Activated CD4-positive, alpha-beta T cell treated with anti-CD3 and anti-CD28 coated beads, Interleukin-2, amount 50 U/mL, for 4 hours (primary cell): ENCODE measurements around the gene TIMELESS.
A peak's percentile ranks its signal among the peaks of the same experiment; 100 is the strongest.
"Not testable (repeated sequence)": the region's sequence is repeated elsewhere in the genome, so short reads cannot be mapped to it uniquely, and the experiment has no call there.

Source experiments
- DNase-seq, 2 experiments: peaks; one replicate each; pipeline ENCODE4 v3.0.0-alpha.2; 2020

Gene TIMELESS, protein sequence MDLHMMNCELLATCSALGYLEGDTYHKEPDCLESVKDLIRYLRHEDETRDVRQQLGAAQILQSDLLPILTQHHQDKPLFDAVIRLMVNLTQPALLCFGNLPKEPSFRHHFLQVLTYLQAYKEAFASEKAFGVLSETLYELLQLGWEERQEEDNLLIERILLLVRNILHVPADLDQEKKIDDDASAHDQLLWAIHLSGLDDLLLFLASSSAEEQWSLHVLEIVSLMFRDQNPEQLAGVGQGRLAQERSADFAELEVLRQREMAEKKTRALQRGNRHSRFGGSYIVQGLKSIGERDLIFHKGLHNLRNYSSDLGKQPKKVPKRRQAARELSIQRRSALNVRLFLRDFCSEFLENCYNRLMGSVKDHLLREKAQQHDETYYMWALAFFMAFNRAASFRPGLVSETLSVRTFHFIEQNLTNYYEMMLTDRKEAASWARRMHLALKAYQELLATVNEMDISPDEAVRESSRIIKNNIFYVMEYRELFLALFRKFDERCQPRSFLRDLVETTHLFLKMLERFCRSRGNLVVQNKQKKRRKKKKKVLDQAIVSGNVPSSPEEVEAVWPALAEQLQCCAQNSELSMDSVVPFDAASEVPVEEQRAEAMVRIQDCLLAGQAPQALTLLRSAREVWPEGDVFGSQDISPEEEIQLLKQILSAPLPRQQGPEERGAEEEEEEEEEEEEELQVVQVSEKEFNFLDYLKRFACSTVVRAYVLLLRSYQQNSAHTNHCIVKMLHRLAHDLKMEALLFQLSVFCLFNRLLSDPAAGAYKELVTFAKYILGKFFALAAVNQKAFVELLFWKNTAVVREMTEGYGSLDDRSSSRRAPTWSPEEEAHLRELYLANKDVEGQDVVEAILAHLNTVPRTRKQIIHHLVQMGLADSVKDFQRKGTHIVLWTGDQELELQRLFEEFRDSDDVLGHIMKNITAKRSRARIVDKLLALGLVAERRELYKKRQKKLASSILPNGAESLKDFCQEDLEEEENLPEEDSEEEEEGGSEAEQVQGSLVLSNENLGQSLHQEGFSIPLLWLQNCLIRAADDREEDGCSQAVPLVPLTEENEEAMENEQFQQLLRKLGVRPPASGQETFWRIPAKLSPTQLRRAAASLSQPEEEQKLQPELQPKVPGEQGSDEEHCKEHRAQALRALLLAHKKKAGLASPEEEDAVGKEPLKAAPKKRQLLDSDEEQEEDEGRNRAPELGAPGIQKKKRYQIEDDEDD

DNA sequence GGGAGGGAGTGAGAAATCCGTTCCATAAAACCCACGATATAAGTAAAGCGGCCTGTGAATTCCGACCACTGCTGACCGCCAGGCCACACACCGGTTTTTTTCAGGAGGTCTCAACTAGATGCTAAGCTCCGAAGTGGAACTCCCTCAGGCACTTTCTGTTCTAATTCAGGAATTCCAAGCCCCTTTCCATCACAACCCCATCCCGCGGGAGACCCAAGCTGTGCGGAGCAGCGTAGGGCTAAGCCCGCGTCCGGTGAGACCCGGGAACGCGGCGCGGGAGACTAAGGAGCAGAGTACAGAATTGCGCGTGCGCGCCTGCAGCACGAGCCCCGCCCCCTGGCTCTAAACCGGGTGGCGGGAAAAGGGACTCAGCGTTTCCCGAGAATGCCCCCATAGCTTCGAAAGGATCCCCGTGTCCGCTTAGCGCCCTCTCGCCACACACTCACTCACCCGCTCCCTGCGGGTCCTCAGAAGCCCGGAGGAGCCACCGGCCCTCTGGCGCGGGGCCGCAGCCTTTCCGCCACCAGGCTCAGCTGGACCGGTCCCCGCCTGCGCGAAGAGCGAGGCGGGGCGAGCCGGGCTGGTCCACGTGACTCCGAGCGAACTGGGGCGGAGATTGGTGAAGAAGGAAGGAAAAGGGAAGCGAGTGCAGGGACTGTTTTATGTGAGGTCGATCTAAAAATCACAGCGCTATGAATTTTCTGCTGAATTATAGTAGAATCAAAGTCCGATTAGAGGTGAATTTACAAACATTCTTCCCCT is at the start of gene TIMELESS:
Gene TIMELESS (minus strand): TSS at position 567 of the 762 bp plus-strand sequence. CDS start 15,256 bp downstream, outside the sequence.
- peak; percentile 77 for DNase-seq

DNA sequence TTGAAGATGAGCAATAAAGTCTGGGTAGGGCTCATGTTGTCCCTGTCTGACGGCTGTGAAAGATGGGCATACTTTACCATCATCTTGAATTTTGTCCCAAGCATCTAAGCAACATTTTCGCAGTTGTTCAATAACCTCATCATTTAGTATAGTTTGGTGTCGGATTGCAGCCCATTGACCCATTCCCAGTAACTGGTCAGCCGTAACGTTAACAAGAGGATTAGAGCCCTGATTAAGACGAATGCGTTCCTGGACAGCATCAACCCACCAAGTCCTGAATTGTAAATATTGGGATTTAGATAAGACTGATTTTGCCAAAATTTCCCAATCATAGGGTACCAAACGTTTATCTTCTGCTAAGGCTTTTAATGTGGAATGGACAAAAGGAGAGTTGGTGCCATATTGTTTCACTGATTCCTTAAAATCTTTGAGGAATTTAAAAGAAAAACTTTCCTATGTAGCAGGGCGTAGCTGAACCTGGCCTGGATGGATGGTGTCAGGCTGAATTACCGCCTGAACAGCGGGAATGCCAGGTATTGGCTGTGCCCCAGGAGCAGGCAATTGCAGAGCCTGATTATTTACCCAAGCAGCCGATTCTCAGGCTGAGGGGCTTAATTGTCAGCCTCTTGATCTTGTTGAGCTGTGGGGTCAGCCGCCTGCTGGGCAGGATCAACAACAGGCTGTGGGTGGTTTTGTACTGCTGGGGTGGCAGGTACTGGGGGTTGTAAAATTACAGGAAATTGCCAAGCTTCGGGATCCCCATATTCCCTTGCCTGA is 49.1 kb upstream of the TIMELESS start:
- not testable (repeated sequence) for DNase-seq

DNA sequence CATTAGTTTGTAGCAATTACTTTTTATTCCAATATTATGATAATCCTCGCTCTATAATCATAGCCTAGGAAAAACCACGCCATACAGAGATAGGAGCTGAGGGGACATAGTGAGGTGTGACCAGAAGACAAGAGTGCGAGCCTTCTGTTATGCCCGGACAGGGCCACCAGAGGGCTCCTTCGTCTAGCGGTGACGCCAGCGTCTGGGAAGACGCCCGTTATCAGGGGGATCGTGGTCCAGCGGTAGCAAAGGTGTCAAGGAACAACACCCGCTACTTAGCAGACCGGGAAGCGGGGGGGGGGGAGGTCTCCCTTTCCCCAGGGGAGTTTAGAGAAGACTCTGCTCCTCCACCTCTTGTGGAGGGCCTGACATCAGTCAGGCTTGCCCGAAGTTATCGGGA is 47.5 kb upstream of the TIMELESS start:
- peak; percentile 43 for DNase-seq

DNA sequence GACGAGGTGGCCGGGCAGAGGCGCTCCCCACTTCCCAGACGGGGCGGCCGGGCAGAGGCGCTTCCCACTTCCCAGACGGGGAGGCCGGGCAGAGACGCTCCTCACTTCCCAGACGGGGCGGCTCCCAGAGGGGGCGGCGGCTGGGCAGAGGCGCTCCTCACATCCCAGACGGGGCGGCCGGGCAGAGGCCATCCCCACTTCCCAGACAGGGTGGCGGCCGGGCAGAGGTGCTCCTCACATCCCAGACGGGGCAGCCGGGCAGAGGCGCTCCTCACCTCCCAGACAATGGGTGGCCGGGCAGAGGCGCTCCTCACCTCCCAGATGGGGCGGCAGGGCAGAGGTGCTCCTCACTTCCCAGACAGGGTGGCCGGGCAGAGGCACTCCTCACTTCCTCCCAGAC is 45.3 kb upstream of the TIMELESS start:
- not testable (repeated sequence) for DNase-seq

DNA sequence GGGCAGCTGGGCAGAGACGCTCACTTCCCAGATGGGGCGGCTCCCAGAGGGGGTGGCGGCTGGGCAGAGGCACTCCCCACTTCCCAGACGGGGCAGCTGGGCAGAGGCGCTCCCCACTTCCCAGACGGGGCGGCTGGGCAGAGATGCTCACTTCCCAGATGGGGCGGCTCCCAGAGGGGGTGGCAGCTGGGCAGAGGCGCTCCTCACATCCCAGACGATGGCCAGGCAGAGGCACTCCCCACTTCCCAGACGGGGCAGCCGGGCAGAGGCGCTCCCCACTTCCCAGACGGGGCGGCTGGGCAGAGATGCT is 44.8 kb upstream of the TIMELESS start:
- DNase-seq = not testable (repeated sequence)

DNA sequence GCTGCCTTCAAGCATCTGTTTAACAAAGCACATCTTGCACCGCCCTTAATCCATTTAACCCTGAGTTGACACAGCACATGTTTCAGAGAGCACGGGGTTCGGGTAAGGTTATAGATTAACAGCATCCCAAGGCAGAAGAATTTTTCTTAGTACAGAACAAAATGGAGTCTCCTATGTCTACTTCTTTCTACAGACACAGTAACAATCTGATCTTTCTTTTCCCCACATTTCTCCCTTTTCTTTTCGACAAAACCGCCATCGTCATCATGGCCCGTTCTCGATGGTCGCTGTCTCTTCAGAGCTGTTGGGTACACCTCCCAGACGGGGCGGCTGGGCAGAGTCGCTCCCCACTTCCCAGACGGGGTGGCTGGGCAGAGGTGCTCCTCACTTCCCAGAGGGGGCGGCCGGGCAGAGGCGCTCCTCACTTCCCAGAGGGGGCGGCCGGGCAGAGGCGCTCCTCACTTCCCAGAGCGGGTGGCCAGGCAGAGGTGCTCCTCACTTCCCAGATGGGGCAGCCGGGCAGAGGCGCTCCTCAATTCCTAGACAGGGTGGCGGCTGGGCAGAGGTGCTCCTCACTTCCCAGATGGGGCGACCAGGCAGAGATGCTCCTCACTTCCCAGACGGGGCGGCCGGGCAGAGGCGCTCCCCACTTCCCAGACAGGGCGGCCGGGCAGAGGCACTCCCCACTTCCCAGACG is 44.3 kb upstream of the TIMELESS start:
- not testable (repeated sequence) for DNase-seq

DNA sequence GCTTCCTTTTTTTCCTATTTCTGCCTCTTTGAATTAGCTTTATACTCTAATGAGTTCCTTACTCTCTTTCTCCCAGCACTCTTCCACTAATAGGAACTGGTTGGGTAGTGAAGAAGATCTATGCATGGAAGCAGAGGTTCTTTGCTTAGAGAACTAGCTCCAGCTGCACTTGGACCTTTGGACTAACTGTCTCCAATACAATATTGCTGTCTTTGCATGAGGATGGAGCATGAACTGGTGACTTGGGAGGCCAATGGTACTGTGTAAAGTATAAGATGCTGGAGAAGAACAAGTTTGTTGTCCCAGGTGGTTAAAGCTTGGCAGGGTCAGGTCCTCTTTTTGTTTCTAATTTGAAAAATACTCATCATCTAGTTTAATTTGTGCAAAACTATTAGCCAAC is 41.1 kb upstream of the TIMELESS start:
- DNase-seq = no peak

DNA sequence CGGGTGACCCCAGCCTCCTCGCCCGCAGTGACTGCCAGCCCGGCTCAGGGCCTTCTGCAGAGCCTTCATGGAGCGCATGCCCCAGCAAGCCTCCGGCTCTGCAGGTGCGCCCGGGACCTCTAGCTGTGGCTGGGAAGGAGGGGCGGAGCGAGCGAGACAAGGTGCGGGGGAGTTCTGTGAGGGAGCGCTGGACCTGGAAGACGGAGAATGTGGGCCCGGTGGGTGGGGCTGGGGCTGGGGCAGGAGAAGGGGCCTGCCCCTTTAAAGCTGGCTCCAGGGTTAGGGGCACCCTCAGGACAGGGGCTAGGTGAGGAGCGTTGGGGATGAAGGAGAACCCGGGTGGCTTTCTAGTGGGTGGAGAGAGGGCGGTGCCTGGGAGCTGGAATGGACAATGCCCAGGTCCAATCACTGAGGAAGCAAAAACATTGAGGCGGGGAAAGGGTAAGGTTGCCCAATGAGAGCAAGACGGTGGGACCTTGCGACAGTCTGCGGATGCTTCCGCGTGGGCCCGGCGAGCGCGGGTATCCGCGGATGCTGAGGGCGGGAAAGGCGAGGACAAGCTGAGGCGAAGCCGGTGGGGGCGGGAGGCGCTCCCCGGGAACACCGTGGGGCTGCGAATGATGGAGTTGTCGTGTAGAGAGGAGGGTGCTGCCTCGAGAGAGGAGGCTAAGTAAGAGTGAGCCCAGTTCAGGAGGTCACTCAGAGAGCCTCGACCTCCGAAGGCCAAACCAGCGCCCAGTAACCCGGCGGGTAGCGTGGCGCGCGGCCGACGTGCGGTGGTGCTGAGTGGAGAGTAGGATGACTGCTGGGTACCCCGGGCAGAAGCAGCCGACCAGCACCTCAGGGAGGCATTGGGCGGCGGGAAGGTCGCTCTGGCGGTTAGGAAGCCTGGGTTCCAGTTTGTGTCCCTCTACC is 39.1 kb upstream of the TIMELESS start, which contains the start of gene GLS2:
Gene GLS2 (minus strand): TSS at position 121 of the 915 bp plus-strand sequence. CDS start 43 bp downstream, at position 78.
- DNase-seq = peak; percentile 68 to 69

DNA sequence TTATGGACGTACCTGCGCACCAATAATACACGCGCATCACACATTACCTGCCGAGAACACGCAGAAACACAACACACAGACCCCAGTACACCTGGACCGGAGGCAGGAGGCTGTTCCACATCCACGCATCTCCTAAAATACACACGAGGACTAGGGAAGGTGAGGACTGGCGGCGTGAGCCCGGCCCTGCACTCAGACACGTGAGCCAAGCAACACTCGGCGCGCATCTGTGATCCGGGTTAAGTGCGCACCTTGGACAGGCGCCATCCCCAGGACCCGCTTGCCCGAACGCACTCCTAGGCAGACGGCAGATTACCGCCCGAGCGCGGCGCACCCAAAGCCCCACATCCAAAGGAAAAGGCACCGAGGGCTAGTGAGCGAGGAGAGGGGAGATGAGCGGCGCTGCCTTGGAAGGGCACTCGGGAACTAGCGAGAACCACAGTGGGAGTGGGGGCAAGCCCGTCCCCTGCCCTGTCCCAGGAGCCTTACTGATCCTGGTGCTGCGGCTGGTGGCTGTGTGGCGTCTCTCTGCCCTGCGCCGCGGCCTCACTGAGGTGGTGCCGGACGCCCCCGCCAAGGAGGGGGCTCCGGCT is 38.3 kb upstream of the TIMELESS start:
- no peak for DNase-seq

DNA sequence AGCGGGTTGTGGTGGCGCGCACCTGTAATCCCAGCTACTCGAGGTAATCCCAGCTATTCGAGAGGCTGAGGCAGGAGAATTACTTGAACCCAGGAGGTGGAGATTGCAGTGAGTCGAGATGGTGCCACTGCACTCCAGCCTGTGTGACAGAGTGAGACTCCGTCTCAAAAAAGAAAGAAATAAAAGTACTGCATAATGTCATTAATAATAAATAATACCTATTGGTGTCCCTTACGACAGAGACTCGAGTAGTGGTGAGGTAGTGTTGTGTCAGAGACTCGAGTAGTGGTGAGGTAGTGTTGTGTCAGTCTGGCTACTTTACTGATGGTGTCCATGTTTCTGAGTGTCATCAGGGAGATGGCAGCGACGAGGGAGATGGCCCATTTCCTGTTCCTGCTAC is 37.5 kb upstream of the TIMELESS start:
- no peak for DNase-seq

DNA sequence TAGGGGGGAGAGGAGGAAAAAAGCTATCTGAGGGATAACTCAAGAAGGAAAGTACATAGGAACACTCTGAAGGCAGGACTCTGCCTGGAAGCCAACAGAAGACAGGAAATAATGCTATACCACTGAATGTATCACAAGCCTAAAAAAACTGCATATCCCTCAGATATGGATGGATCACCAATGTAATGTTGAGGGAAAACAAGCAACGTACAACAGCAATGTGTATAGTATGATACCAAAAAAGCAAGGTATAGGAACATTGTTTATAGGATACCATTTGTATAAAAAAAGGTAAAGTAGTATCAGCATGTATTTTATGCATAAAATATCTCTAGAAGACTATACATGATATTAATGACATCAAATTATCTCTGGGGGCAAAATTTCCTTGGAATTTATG is 35.3 kb upstream of the TIMELESS start:
- no peak for DNase-seq

DNA sequence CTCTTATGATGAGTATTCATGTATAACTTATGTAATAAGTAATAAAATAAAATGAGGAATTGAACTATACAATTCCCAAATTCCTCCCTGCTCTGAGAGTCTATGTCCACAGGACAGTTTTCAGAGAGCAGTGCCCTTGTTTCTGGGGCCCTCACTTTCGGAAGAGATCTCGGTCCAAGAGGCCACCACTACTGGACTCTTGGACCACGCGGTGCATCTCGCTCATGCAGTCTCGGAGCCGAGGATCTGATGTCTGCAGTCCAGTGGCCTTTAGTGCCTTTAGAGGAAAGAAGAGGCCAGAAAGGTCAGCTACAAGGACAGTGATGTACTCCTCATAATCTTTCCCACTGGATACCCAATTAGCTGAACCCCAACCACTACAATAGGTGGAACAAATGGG is 30.4 kb upstream of the TIMELESS start:
- DNase-seq = no peak

DNA sequence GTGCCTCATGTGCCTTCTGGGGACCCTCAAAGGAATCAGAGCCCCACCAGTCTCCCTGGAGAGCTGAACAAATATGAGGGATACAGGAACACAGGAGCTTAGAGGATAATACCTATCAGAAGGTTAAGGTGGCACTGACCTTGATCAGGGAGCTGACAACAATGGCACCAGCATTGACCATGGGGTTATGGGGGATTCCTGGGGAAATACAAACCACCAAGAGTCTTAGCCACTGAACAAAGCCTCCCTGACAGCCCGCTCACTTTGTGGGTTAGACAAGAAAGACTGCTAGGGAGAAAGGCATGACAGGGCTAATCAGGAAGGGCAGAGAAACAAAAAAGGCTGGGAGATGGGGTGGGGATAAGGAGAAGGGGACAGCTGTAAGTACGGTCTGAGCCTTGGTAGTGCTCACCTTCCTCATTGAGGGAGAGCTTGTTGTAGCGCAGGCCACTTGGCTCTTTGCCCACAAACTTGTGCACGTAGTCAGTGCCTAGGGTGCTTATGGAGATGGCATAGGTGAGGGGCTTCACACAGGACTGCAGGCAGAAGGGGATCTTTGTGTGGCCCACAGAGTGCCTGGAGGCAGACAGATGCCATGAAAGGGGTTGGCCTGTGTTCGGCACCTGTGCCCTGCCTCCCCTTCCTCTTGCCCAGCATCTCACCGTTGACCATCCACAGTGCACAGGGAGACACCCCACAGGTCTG is 28.4 kb upstream of the TIMELESS start:
- no peak for DNase-seq

DNA sequence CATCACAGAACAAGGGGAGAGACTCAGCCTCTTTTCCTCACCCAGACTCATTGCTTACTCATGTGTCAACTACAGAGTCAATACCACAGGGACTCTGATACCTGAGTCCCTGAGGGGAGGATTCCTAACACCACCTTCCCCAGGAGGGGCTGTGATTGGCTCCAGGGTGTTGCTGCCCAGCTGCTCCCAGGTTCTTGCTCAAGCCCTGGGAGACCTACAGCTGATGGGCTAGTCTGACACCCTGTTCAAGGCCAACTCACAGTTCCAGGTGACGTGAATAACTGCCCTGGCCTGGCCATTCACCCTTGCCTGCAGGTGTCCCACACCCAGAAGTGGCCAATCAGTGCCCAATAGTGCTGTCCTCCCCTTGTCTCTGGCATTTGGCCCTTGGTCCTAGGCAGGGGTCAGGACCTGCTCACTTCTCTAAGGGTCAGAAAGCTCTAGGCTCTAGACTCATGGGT is 27.8 kb upstream of the TIMELESS start:
- no peak for DNase-seq

DNA sequence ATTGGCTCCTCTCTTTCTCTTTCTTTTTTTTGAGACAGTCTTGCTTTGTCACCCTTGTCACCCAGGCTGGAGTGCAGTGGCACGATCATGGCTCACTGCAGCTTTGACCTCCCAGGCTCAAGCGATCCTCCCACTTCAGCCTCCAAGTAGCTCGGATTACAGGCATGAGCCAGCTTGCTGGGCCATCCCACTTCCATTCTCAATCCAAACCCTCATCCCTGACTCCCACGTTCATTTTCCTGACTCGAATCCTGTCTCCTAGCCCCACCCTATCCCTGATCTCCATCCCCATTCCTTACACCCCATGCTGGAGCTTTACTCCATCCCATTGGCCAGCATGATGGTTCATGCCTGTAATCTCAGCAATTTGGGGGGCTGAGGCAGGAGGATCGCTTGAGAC is 26.9 kb upstream of the TIMELESS start:
- no peak for DNase-seq

DNA sequence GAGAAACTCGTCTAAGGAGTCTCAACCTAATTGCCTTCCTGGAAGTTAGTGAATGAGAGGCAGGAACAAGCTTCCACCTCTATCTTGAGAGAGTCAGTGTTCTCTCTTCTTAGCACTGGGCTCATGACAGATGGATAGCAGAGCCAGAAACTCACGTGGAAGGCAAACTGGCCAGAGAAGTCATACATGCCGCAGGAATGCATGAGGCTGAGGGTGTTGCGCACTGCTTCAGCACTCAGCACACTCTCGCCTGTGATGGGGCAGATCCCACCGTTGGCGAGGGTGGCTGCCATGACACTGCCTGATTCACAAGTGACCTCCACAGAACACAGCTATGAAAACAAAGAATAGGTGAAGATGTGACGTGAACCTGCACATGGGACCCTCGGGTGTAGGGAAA is 25.2 kb upstream of the TIMELESS start:
- DNase-seq = no peak

DNA sequence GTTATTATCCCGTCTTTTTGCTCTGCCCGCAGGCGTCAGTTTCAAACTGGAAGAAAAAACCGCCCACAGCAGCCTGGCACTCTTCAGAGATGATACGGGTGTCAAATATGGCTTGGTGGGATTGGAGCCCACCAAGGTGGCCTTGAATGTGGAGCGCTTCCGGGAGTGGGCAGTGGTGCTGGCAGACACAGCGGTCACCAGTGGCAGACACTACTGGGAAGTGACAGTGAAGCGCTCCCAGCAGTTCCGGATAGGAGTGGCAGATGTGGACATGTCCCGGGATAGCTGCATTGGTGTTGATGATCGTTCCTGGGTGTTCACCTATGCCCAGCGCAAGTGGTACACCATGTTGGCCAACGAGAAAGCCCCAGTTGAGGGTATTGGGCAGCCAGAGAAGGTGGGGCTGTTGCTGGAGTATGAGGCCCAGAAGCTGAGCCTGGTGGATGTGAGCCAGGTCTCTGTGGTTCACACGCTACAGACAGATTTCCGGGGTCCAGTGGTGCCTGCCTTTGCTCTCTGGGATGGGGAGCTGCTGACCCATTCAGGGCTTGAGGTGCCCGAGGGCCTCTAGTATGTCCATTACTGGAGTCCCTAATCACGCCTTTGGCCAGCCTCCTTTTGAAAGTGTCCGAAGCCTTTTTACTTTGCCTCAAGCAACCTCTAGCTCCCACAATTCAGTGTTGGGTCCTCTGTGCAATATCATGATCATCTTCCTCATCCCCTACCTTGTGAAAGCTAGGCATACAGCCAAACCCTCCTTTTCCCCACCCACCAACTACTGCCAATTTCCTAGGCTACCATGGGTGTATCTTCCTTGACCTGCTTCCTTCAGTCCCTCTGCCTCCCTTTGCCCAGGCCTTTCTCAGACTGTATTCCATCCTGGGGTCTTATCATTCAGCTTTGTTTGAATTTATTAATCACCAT is 20.0 kb upstream of the TIMELESS start:
- DNase-seq = no peak
